GM19043 (cell line): ENCODE data around the gene VWA7.

Experiments used
- ATAC-seq: cut with Tn5 transposase; IDR thresholded peaks from one replicate; pipeline ENCODE4 v1.9.1; 2021; ENCODE audit warnings: low read depth; ENCODE audit not compliant: unreplicated experiment

VWA7 gene

DNA sequence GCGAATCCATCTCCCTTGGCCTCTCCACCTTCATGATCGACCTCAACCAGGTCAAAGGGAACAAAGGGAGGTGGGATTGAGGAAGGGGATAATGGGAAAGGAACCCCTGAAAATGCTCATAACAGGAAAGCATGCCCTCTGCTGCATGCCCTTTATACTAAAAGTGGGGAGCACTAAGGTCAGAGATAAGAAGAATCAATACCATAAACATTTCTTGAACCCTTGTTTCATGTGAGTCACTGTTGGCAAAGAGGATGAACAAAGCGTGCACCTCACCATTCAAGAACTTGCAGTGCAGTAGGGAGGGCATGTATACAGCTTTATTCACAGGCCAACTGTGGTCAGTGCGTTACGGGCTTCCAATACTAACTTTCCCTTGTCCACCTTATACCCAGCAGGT is 16.3 kb downstream of the VWA7 start:
- no peak for ATAC-seq

DNA sequence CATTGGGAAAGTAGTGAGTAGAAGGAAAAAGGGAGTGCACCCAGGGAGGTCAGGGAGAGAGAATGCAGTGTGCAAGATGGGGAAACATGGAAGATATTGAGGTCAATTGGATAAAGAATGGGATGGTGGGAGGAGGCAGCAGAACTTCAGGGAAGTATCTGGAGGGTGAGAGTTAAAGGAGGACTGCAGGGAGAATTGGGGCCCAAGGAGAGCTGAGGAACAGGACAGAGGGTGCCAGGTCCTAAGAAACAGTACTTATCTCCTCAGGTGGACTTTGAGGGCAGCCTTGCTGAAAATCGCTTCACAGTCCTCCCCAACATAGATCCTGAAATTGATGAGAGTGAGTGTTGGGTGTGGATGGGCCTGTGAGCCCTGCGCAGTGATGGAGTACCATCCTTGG is 18.8 kb downstream of the VWA7 start:
- no peak for ATAC-seq

- ATAC-seq: no peak
Measured at GRCh38 chr6:31752739-31753319, 24.3 kb downstream of the VWA7 start.

DNA sequence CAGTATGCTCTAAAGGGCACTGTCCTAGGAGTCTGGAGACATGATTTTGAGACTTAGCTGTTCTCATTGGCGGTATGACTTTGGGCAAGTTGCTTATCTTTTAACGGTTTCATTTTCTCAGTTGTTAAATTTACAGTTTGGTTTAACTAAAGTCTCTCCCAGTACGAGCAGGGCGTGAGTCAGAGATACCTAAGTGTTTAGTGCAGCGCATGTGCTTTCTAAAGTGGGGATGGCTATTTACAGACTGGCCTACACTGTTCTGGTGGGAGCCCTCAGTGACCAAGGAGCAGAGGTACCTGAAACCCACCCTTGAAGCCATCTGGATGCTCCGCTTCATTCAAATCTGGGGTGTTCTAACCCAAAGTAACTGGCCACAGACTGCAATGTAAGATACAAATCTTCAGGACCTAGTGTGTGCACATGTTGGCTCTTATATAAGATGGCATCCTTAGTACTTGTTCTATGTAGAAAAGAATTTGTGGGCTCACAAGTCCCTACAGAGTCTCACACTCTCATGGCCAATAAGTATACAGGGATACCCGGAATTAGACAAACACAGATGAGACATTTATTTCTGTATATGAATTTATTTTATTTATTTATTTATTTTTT is 26.6 kb downstream of the VWA7 start:
- no peak for ATAC-seq

DNA sequence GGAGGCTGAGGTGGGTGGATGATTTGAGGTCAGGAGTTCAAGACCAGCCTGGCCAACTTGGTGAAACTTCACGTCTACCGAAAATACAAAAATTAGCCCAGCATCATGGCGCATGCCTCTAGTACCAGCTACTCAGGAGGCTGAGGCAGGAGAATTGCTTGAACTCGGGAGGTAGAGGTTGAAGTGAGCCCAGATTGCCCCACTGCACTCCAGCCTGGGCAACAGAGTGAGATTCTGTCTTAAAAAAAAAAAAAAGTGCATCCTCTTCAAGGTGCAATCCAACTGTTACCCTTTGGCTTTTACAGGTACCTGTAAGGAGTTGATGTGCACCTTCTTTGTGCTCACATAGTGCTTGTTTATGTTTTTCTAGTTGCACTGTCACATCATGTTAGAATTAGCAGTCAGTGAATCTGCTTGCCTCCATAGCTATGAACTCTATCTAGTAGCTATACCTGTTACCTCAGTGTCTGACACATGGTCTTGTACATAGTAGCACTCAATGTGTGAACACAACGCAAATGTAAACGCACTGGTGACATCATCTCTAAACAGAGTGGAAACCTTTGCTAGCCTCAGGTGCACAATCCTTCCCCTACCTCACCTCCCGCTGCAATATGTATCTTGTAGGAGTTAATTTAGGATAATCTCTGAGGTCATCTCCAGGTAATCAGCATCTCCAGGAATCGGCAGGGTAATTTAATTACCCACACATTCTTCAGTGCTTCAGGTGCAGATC is 27.7 kb downstream of the VWA7 start:
- ATAC-seq: no peak

DNA sequence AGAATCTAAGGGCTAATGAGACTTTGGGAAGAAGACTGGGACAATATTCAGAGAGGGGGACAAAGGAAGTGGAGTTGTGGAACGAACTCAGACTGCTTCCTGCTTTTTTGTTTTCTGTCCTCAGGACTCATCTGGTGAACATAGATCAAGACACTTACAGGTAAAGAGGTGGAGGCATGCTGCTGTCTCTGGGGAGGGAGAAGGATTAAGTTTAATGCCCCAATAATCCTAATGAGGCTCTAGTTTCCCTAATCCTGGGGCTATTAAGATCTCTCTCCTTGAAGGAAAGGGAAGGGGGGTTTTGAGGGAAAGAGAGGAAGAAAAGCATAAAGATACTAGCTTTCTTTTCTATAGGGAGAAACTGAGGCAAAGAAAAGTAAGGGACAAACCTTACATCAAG is 32.7 kb downstream of the VWA7 start:
- no peak for ATAC-seq

GRCh38 chr6:31742894-31743293 is 34.2 kb downstream of the VWA7 start:
- no peak for ATAC-seq

- no peak for ATAC-seq
Measured at GRCh38 chr6:31741815-31742214, 35.3 kb downstream of the VWA7 start.

DNA sequence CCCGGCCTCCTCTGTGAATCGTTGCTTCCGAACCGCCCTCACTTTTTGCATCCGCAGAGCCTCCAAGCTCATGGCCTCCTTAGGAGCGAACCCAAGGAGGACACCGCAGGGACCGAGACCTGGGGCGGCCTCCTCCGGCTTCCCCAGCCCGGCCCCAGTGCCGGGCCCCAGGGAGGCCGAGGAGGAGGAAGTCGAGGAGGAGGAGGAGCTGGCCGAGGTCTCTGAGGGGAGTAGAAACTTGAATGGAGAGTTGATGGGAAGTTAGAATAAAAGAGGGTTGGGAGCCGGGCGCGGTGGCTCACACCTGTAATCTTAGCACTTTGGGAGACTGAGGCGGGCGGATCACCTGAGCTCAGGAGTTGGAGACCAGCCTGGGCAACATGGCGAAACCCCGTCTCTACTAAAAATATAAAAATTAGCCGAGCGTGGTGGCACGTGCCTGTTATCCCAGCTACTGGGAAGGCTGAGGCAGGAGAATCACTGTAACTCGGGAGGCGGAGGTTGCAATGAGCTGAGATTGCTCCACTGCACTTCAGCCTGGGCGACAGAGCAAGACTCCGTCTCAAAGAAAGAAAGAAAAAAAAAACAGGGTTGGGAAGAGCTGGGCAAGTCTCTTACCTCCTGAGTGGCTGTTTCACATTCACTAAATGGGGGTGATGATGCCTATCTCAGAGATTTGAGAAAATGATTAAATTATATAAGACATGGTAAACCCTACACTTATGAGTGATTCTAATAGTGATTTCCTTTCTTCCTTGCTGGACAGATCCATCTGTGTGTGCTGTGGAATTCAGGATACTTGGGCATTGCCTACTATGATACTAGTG is 36.5 kb downstream of the VWA7 start:
- ATAC-seq: no peak

DNA sequence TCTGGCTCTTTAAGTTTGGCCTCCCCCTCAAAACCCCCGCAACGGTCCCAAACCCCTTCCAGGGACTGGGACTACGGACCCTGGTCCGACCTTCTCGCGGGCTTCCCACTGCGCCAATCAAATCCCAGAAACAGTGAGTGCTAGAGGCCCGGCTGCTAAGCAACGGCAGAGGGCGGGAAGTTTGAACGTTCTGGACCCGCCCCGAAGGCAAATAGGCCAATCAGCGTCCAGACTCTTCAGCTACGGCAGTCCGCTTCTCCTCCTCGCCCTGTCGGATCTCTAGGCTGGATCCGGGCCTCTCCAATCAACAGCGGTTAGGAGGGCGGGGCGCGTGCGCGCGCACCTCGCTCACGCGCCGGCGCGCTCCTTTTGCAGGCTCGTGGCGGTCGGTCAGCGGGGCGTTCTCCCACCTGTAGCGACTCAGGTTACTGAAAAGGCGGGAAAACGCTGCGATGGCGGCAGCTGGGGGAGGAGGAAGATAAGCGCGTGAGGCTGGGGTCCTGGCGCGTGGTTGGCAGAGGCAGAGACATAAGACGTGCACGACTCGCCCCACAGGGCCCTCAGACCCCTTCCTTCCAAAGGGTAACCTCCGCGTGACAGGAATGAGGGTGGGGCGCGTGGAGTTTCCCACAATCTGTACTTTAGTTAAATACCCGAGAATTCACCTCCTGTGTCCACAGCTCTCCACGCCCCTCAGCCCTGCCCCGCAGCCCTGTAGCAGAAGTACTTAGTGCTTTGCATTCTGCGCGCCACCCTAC is 37.3 kb downstream of the VWA7 start, which contains the start of gene MSH5:
Gene MSH5, plus strand, starts transcription at position 367 of the 758 bp plus-strand sequence. CDS start 462 bp downstream, outside the sequence.
- peak; percentile 70 for ATAC-seq

- ATAC-seq: no peak
Measured at GRCh38 chr6:31737991-31738979, 38.8 kb downstream of the VWA7 start.

GRCh38 chr6:31737315-31737990 is 39.7 kb downstream of the VWA7 start:
- ATAC-seq: no peak

DNA sequence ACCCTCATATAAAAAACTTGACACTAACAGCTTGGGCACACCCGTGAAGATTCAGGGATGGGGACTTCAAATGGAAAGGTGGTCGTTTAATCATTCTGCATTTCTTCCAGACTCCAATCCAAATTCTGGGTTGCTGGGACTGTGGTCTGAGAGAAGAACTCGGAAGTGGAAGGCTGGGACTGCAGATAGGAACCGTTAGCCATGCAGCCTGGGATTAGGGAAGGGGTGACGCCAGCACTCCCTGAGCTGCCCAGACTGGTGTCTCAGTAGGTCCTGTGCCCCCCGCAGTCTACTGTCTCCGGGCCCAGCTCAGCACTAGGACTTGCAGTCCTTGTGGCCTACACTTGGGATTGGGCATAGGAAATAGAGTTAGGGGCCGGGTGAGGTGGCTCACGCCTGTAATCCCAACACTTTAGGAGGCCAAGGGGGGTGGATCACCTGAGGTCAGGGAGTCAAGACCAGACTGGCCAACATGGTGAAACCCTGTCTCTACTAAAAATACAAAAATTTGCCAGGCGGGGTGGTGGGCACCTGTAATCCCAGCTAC is 40.3 kb downstream of the VWA7 start:
- no peak for ATAC-seq

DNA sequence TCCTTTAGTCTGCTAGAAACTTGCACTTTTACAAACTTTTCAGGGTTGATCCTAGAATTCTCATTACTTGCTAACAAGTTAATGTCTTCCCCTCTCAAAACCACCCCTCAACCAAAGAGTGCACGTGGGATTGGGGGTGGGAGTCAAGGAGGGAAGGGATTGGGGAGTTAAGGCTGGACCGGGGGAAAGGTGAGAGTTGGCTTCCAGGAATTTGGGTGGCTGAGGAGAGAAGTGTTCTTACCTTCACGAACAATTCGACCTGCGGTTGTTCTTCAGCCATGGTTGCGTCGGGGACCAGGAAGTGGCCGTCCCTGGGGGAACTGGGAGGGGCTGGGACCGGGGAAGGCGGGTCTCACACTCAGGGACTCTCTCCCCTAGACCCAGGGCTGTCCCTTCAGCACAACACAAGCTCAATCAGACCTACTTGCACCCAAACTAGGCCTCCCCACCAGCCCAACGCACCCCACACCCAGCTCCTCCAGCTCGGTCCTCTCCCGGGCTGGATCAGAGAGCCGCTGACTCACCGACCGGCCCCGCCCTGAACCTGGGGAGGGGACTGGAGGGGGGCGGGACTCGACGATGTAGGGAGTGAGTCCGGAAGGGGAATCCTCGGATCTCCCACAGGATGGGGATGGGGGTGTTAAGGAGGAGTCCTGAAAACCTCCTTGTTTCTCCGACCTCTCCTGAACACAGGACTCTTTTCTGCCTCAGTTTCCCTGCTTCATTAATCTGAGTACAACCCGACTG is 40.9 kb downstream of the VWA7 start, which contains the start of gene CLIC1:
Gene CLIC1, minus strand, starts transcription at position 510 of the 747 bp plus-strand sequence. Its CDS starts 230 bp downstream, at position 280.
- peak; percentile 33 for ATAC-seq

DNA sequence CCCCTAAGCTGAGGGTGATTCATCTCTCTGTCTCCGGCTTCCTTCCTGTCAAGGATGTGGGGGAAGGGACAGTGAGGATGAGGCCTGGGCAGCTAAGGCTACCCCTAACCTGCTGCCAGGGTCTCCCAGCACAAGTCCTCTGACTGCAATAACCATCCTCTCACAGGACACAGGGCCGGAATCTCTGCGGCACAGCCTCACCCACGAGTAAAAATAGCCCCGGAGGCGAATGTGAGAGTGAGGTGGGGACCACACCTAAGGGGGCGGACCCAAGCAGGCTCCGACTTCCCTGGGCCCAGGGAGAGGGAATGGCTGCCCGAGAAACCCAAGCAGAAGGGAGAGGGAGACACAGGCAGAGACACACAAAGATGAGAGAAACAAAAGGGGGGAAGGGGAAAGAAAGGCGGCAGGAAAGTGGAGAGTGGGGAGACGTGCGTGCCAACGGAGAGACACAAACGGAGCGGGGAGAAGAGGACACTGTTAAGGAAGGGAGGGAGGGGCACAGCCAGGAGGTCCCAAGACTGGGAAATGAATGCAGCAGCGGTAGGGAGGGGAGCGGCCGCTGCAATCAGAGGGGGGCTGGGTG is 42.2 kb downstream of the VWA7 start:
- no peak for ATAC-seq

DNA sequence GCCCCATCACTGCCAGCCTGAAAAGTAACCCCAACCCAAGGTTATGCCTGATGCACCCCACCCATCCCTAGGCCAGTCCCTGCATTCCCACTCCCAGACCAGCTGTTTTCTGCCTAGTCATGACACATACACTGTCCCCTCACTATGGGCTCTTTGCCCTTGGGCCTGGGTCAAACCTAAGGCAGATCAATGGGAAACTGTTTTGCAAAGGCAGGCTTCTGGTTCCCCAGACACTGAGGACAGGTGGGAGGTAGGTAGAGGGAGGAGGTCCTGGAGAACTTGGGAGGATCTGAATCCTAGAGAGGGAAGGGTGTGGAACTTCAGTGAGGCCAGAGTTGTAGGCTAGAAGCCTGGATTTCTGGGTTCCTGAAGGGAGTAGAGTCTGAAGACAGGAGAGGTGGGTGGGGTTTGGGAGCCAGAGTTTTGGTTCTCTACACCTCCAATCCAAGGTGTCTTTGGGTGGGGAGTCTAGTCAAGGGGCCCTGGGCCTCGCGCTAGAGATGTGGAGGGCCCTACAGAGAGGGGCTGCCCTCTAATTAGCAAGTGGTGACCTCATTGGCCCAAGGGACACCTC is 42.8 kb downstream of the VWA7 start:
- ATAC-seq: no peak

DNA sequence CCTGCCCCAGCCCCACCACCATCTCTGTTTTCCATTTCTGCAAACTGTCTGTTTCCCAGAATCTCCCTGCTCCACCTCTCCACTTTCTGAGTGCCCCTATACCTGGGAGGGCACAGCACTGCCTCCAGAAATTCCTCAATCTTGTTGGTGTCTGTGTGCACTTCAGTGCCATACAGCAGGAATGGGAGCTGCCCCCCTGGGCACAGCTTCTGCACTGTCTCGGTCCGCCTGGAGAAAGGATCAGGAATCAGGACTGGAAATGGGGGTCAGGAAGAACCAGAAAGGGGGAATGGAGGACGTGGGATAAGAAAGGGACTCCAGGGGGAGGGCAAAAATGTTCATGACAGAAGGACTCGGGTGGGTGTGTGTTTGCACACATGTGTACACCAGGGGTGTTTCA is 43.4 kb downstream of the VWA7 start:
- no peak for ATAC-seq
